Neural progenitor cell (in vitro differentiated cells): ENCODE results near the gene RUNX1. TPM values are rescaled to one million over a fixed set of nuclear protein-coding genes. Genes with fewer than 3 reads are reported as not detected.

Experiments
- DNase-seq: peaks from one replicate; pipeline ENCODE4 v3.0.0-alpha.2; 2016; ENCODE audit warnings: low spot score
- H2AFZ ChIP-seq: fragments of 200-600 bp; sonication (generic); replicated peaks from 2 replicates; pipeline ENCODE4 v1.6.1; 2016; ENCODE audit warnings: antibody characterized with exemption
- H3F3A ChIP-seq: fragments of 200-600 bp; sonication (generic); 2 replicates; pipeline ENCODE4 v1.6.1; 2016; ENCODE audit warnings: antibody characterized with exemption, low read depth
- H3K27ac ChIP-seq: fragments of 200-600 bp; sonication (generic); 2 replicates; pipeline ENCODE4 v1.5.1; 2016; ENCODE audit warnings: mild to moderate bottlenecking
- H3K27me3 ChIP-seq: fragments of 200-600 bp; sonication (generic); 2 replicates; pipeline ENCODE4 v1.6.1; 2016; ENCODE audit warnings: mild to moderate bottlenecking, moderate library complexity
- H3K36me3 ChIP-seq: fragments of 200-600 bp; sonication (generic); 2 replicates; pipeline ENCODE4 v1.5.1; 2016
- H3K4me1 ChIP-seq: fragments of 200-600 bp; sonication (generic); 2 replicates; pipeline ENCODE4 v1.6.1; 2016; ENCODE audit warnings: mixed run types
- H3K4me2 ChIP-seq: fragments of 200-600 bp; sonication (generic); 2 replicates; pipeline ENCODE4 v1.6.1; 2016
- H3K4me3 ChIP-seq: fragments of 200-600 bp; sonication (generic); 2 replicates; pipeline ENCODE4 v1.5.1; 2016
- H3K79me2 ChIP-seq: fragments of 200-600 bp; sonication (generic); 2 replicates; pipeline ENCODE4 v1.6.1; 2016; ENCODE audit warnings: low read depth
- H3K9ac ChIP-seq: fragments of 200-600 bp; sonication (generic); 2 replicates; pipeline ENCODE4 v1.6.1; 2016
- H3K9me3 ChIP-seq: fragments of 200-600 bp; sonication (generic); 2 replicates; pipeline ENCODE4 v1.5.1; 2016; ENCODE audit warnings: low read depth
- H4K20me1 ChIP-seq: fragments of 200-600 bp; sonication (generic); 2 replicates; pipeline ENCODE4 v1.6.1; 2016; ENCODE audit warnings: low read depth
- H3K27ac Mint-ChIP-seq: 3 replicates; pipeline ENCODE4 v1.8.0; 2021; ENCODE audit warnings: mixed read lengths
- H3K27me3 Mint-ChIP-seq: 2 replicates; pipeline ENCODE4 v1.8.0; 2022; ENCODE audit warnings: low read depth, mild to moderate bottlenecking, inconsistent platforms, moderate library complexity, mixed read lengths; ENCODE audit not compliant: insufficient read depth
- H3K36me3 Mint-ChIP-seq: 3 replicates; pipeline ENCODE4 v1.8.0; 2021; ENCODE audit warnings: mixed read lengths
- H3K4me1 Mint-ChIP-seq: 3 replicates; pipeline ENCODE4 v1.8.0; 2021; ENCODE audit warnings: mixed read lengths
- H3K4me3 Mint-ChIP-seq: 3 replicates; pipeline ENCODE4 v1.8.0; 2021; ENCODE audit warnings: mild to moderate bottlenecking, moderate library complexity, mixed read lengths
- H3K9me3 Mint-ChIP-seq: 3 replicates; pipeline ENCODE4 v1.8.0; 2020; ENCODE audit warnings: mixed read lengths
- CTCF ChIP-seq: fragments of 200-600 bp; sonication (generic); IDR thresholded peaks from 2 replicates; pipeline ENCODE4 v1.5.1; 2017; ENCODE audit warnings: antibody characterized with exemption, mild to moderate bottlenecking
- EZH2 ChIP-seq: fragments of 200-600 bp; sonication (generic); IDR thresholded peaks from 2 replicates; pipeline ENCODE4 v1.6.1; 2017; ENCODE audit warnings: antibody characterized with exemption, mild to moderate bottlenecking, moderate library complexity
- EZH2phosphoT487 ChIP-seq: fragments of 200-600 bp; sonication (generic); IDR thresholded peaks from 2 replicates; pipeline ENCODE4 v1.6.1; 2017; ENCODE audit warnings: antibody characterized with exemption
- total RNA-seq: library from RNA; depleted of rRNA; stranded (reverse); fragments of >200 nt; gene quantifications from 2 replicates; pipeline ENCODE4 v1.2.3, GENCODE V29; 2015; ENCODE audit warnings: low replicate concordance

Gene RUNX1
- total RNA-seq, 1 donor from 2014 or later, result 0.09 TPM

DNA sequence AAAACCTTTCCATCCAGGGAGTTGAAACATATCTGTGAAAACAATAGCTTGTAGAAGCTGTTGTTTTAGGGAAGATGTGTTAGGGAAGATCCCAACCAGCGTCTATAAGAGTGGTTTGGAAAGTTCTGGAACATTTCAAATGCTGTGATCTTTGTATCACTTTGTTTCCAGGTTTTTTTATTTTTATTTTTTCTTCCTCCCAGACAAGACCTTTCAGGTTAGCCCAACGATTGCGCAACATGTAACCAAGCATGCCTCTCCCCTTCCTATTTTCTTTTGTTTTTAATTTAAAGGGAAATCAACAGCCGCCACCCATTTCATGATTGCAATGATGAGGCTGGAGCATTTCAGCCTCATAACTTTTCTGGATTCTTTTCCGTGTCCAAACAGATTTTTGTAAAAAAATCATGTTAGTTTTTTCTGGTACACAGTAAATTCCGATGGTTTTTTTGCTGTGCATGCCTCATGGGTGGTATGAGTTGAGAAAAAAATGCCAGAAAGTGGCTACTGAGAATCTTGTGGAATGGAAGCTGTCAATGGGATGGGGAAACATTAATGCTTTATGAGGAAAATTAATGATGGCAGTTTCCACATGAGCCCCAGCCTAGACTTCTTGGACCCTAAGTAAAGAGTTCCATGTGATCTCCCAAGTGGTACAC lies 109.3 kb downstream of the RUNX1 start:
- Mint-ChIP-seq H3K27ac (no peak overlapping the region), H3K36me3 (no peaks in the 10 kb centered on the region), H3K9me3 (no peaks in the 10 kb centered on the region), H3K4me1 (peaks cover 23% of the 10 kb centered on the region), H3K4me3 (no peak overlapping the region), H3K27me3 (no peaks in the 10 kb centered on the region)
- Histone ChIP-seq H3K9ac (no peak overlapping the region), H3K79me2 (no peaks in the 10 kb centered on the region), H3K9me3 (no peaks in the 10 kb centered on the region), H3K36me3 (no peaks in the 10 kb centered on the region), H3K27me3 (peaks cover 30% of the 10 kb centered on the region), H4K20me1 (no peaks in the 10 kb centered on the region), H2AFZ (no peak overlapping the region), H3K4me2 (no peak overlapping the region), H3F3A (peaks cover 6% of the 10 kb centered on the region), H3K27ac (no peak overlapping the region), H3K4me3 (no peak overlapping the region), H3K4me1 (peaks cover 21% of the 10 kb centered on the region)
- no peak for DNase-seq
- no peak for TF ChIP-seq EZH2
- no peak for TF ChIP-seq CTCF
- TF ChIP-seq EZH2phosphoT487, result no peak

DNA sequence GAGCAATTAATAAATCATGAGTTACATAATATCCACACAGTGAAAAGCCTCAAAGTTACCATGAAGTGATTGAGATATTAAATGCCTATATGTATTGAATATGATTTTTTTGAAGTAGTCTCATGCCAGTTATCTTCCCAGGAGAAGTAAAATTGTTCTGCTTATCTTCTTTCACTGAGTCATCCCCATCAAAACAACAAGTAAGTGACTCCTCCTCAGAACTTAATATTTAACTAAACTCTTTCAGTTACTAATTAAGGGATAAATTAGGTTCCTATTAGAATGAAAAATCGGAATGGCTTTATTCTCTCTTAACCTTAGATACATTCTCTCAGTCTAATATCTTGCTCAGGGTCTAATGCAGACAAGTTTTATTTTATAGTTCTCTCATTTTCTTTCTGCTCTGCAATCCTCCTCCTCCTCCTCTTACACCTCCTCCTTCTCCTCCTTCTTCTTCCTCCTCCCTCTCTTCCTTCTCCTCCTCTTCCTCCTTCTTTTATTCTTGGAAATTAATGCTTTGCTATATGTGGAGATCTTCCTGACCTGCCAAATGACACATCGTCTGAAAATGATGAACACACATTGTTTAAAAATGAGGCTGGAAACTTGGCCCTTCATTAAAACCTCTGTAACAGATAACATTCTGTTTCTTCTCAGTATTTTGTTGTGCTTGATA lies 110.9 kb downstream of the RUNX1 start:
- Histone ChIP-seq H2AFZ (no peak overlapping the region), H3K79me2 (no peaks in the 10 kb centered on the region), H3K27me3 (peaks cover 28% of the 10 kb centered on the region), H3K4me1 (peaks cover 21% of the 10 kb centered on the region), H4K20me1 (no peaks in the 10 kb centered on the region), H3F3A (peaks cover 6% of the 10 kb centered on the region), H3K9ac (no peak overlapping the region), H3K4me2 (no peak overlapping the region), H3K4me3 (no peak overlapping the region), H3K27ac (no peak overlapping the region), H3K9me3 (no peaks in the 10 kb centered on the region), H3K36me3 (no peaks in the 10 kb centered on the region)
- no peaks in the 10 kb centered on the region for H3K9me3 Mint-ChIP-seq
- no peak for TF ChIP-seq EZH2
- no peak for TF ChIP-seq EZH2phosphoT487
- TF ChIP-seq CTCF, result no peak
- no peaks in the 10 kb centered on the region for H3K27me3 Mint-ChIP-seq
- DNase-seq, result no peak
- peaks cover 23% of the 10 kb centered on the region for H3K4me1 Mint-ChIP-seq
- H3K36me3 Mint-ChIP-seq, result no peaks in the 10 kb centered on the region
- no peak overlapping the region for H3K4me3 Mint-ChIP-seq
- no peak overlapping the region for H3K27ac Mint-ChIP-seq

- Mint-ChIP-seq H3K4me1 (peaks cover 21% of the 10 kb centered on the region), H3K27ac (no peak overlapping the region), H3K36me3 (no peaks in the 10 kb centered on the region), H3K9me3 (no peaks in the 10 kb centered on the region), H3K27me3 (no peaks in the 10 kb centered on the region), H3K4me3 (no peak overlapping the region)
- Histone ChIP-seq H3K36me3 (no peaks in the 10 kb centered on the region), H3K9me3 (no peaks in the 10 kb centered on the region), H2AFZ (no peak overlapping the region), H3K4me3 (no peak overlapping the region), H3K4me1 (peaks cover 15% of the 10 kb centered on the region), H3K9ac (no peak overlapping the region), H3K27me3 (peaks cover 16% of the 10 kb centered on the region), H3F3A (peaks cover 6% of the 10 kb centered on the region), H4K20me1 (no peaks in the 10 kb centered on the region), H3K4me2 (no peak overlapping the region), H3K27ac (no peak overlapping the region), H3K79me2 (no peaks in the 10 kb centered on the region)
- DNase-seq, result no peak
- TF ChIP-seq EZH2phosphoT487 (no peak), CTCF (no peak), EZH2 (no peak)
Measured at GRCh38 chr21:34936883-34937563, 112.1 kb downstream of the RUNX1 start.
